Heart right ventricle (tissue), 16 donors: ENCODE results near the gene TBC1D19. TPM values are rescaled to one million over a fixed set of nuclear protein-coding genes. Genes with fewer than 3 reads are reported as not detected.
A peak's percentile ranks its signal among the peaks of the same experiment; 100 is the strongest.

Experiments
- ATAC-seq, 8 donors: fragments of 200-7000 bp; cut with Tn5 transposase; one replicate each; pipeline ENCODE4 v1.9.1; 2020; ENCODE audit warnings: mild to moderate bottlenecking in 8 of 8, moderate library complexity in 8 of 8, moderate number of reproducible peaks in 1 of 8
- DNase-seq, 2 donors: peaks; one replicate each; pipeline ENCODE4 v3.0.0-alpha.2; 2020
- H3K27ac ChIP-seq, 10 donors: fragments of 200-600 bp; sonication (generic) in 2 of 10; one replicate each; pipeline versions ENCODE4 v1.5.0 to v1.8.0; 2020 to 2022; ENCODE audit warnings: mild to moderate bottlenecking in 3 of 10
- H3K27me3 ChIP-seq, 7 donors: fragments of 200-600 bp; one replicate each; pipeline ENCODE4 v1.8.0; 2021 to 2022; ENCODE audit warnings: mild to moderate bottlenecking in 2 of 7
- H3K36me3 ChIP-seq, 9 donors: fragments of 200-600 bp; sonication (generic) in 1 of 9; one replicate each; pipeline versions ENCODE4 v1.5.0 to v1.8.0; 2020 to 2022; ENCODE audit warnings: mild to moderate bottlenecking in 2 of 9
- H3K4me1 ChIP-seq, 9 donors: fragments of 200-600 bp; sonication (generic) in 1 of 9; one replicate each; pipeline versions ENCODE4 v1.5.0 to v1.8.0; 2020 to 2022; ENCODE audit warnings: mild to moderate bottlenecking in 4 of 9
- H3K4me3 ChIP-seq, 10 donors: fragments of 200-600 bp; sonication (generic) in 2 of 10; one replicate each; pipeline versions ENCODE4 v1.5.0 to v1.8.0; 2020 to 2022; ENCODE audit warnings: mild to moderate bottlenecking in 7 of 10, moderate library complexity in 2 of 10
- H3K9me3 ChIP-seq, 11 donors: fragments of 200-600 bp in 10 of 11; sonication (generic) in 2 of 11; one replicate each; pipeline versions ENCODE4 v1.5.0 to v1.8.0; 2013 to 2022; ENCODE audit warnings: mild to moderate bottlenecking in 2 of 11, control low read depth in 1 of 11, moderate library complexity in 1 of 11
- WGBS, 2 donors: extraction: QIAGEN DNeasy Blood & Tissue Kit; methylation state at CpG; one replicate each; pipeline ENCODE4 v1.1.7; 2013; ENCODE audit warnings: inconsistent platforms in 1 of 2; 5-methylcytosine and 5-hydroxymethylcytosine counted together
- intact Hi-C, 10 donors: fragments of 100-400 bp; cut with DNase I; formaldehyde crosslinking; loops; one replicate each; pipeline versions ENCODE4 v1.11.1 to v1.14.2; 2022
- polyA plus RNA-seq, 2 donors: library from polyadenylated mRNA; stranded (reverse); fragments of 200-250 nt; gene quantifications; one replicate each; pipeline ENCODE4 v1.2.3, GENCODE V29; 2013
- total RNA-seq, 10 donors: library from RNA; stranded (reverse); fragmentation: NEBNext Ultra II Directional in 3 of 10; extraction: Animal tissue kit (Norgen Biotek cat#: 25700) in 3 of 10; gene quantifications; one replicate each; pipeline versions ENCODE4 v1.2.1 to v1.2.4, GENCODE V29; 2021 to 2023
- TF ChIP-seq, protein P1 (sequence below), 9 donors: fragments of 200-600 bp; sonication (generic) in 2 of 9; IDR thresholded peaks; one replicate each; pipeline versions ENCODE4 v1.5.0 to v1.8.0; 2021 to 2022; ENCODE audit warnings: antibody characterized with exemption in 9 of 9, mild to moderate bottlenecking in 5 of 9, moderate library complexity in 1 of 9
- donor health status: Arrhythmogenic right ventricular cardiomyopathy.
- donor health status: ischemic (EF 13 %, LVEDD 7.1; RV severe dilation, severe dysfunction).
- donor health status: healthy with polysubstance abuse.
- donor health status: DM: no; HTN: yes; CAD: no.
- donor health status: DM: no; HTN: no; CAD: no.
- donor health status: ischemic (EF 25% LVEDD 6.9; RV normal size, moderate dysfunction).
- donor health status: ischemic (EF 25% LVEDD 5.7; RV mildly dilated, moderate dysfunction).
- donor health status: healthy.
- donor health status: DM: yes; HTN: yes; CAD: no.
- donor health status: Ischemic cardiomyopathy.
- donor health status: ischemic (EF 35%, LVEDD 5.7; RV mildly dilated, moderate dysfunction).
- donor health status: nonischemic (EF 11% LVEDD 7.7; RV severe dilation, severe dysfunction).
- donor health status: DM: yes; HTN: yes; CAD: no.
- donor health status: PGD.
- donor health status: ischemic (EF 29% LVEDD 5.4; RV normal size, mild dysfunction).
- donor health status: nonischemic (EF 23%, LVEDD 6.1; RV moderate dilation, normal function).

Gene TBC1D19
- total and polyA plus RNA-seq, 12 donors = 1.6 to 10.7 (median 9.4) TPM

DNA sequence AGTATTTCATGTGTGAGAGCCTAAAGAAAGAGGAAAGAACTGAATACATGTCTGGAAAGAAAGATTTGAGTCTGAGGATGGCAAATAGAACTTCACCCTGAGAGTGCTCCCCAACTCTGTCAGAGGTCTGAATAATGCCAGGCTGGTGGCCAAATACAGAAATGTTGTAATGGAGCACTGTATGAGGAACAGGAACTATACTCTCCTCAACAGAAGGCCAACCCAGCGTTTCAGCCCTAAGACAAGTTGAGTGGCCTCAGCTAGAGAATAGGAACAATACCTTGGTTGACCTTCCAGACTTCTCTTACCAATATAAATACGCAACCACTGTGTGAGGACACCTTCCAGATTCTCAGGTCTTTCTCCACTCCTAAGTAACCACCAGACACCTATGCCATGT, 182.3 kb downstream of the TBC1D19 start:
- Histone ChIP-seq H3K36me3 (peaks cover 0 to 16% (median 0%) of the 10 kb centered on the region in 9 donors), H3K9me3 (no peaks in the 10 kb centered on the region), H3K27ac (no peak overlapping the region), H3K27me3 (no peaks in the 10 kb centered on the region), H3K4me3 (no peak overlapping the region), H3K4me1 (peaks cover 0 to 13% (median 0%) of the 10 kb centered on the region in 9 donors)
- WGBS, 2 donors = 92 to 95% methylated on average over 2 of the region's 2 CpGs
- TF ChIP-seq, protein P1, sequence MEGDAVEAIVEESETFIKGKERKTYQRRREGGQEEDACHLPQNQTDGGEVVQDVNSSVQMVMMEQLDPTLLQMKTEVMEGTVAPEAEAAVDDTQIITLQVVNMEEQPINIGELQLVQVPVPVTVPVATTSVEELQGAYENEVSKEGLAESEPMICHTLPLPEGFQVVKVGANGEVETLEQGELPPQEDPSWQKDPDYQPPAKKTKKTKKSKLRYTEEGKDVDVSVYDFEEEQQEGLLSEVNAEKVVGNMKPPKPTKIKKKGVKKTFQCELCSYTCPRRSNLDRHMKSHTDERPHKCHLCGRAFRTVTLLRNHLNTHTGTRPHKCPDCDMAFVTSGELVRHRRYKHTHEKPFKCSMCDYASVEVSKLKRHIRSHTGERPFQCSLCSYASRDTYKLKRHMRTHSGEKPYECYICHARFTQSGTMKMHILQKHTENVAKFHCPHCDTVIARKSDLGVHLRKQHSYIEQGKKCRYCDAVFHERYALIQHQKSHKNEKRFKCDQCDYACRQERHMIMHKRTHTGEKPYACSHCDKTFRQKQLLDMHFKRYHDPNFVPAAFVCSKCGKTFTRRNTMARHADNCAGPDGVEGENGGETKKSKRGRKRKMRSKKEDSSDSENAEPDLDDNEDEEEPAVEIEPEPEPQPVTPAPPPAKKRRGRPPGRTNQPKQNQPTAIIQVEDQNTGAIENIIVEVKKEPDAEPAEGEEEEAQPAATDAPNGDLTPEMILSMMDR (IDR thresholded peaks at IDR 0.05) = no peak
- ATAC-seq (peak in 1 of 8 donors; percentile 38), DNase-seq (no peak)
- intact Hi-C loops = no loop called here

DNA sequence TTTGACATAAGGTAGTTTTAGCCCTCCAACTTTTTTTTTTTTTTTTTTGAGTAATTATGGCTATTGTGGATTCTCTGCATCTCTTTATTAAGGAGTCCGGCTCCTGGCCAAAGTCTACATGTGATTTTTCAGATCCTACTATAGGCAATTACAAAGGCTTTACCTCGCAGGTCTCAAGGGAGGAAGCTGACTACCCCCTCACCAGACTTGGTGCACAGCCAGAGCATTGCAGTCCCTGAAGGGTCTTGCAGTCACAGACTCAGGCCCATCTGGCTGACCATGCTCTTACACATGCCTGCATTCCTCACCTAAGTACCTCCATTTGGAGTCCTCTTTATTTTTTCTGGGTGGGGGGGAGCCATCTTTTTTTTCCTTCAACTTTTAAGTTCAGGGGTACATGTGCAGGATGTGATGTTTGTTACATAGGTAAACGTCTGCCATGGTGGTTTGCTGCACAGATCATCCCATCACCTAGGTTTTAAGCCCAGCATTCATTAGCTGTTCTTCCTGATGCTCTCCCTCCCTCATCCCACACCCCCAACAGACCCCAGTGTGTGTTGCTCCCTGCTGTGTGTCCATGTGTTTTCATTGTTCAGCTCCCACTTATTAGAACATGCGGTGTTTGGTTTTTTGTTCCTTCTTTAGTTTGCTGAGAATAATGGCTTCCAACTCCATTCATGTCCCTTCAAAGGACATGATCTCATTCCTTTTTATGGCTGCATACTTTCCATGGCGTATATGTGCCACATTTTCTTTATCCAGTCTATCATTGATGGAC, 188.4 kb downstream of the TBC1D19 start:
- Histone ChIP-seq H3K36me3 (peaks cover 0 to 48% (median 3%) of the 10 kb centered on the region in 9 donors), H3K4me3 (no peak overlapping the region), H3K27me3 (no peaks in the 10 kb centered on the region), H3K4me1 (no peaks in the 10 kb centered on the region), H3K27ac (no peak overlapping the region), H3K9me3 (peaks cover 0 to 23% (median 8%) of the 10 kb centered on the region in 11 donors)
- DNase-seq = no peak
- intact Hi-C loops = no loop called here
- ATAC-seq = no peak
- 83 to 89% methylated on average over 5 of the region's 5 CpGs for WGBS, 2 donors
- TF ChIP-seq, protein P1 (IDR thresholded peaks at IDR 0.05) = no peak

DNA sequence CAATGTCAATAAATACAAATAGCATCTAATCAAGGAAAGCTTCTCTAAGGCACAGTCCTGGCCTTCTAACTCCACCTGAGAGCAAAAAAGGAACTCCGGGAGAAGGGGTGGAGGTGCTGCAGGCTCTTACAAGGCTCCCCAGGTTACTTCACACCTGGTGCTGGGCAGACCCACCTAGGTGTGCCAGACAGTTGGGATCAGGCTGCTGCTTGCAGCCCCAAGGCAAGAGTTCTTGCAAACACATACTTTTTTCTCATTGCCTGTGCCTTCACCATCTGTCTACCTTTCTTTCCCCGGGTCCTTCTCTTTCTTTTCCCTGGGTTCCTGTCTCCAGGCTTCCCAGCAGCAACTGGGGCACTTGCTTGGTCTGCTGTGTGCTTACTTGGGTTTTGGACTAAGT, 195.3 kb downstream of the TBC1D19 start:
- H3K27ac ChIP-seq = no peak overlapping the region
- 74 to 82% methylated on average over 2 of the region's 2 CpGs for WGBS, 2 donors
- H3K4me3 ChIP-seq = no peak overlapping the region

DNA sequence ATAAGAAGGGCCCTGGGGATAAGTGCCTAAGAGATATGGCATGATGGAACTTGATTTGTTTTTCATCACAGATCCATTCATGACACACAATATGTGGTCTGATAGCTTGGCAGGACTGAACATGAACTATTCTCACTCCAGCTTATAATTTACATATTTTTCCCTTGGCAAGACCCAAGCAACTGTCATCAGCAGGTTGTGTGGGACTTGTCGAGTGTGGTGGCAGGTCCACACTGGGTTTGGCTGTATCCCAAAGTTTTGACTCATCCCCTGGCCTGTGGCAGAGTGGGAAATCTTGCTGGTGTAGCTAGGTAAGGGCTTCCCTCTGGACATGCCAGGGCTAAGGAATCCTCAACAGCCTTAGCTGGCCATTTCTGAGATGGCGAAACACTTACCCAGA, 195.8 kb downstream of the TBC1D19 start:
- H3K36me3 ChIP-seq = peaks cover 0 to 9% (median 0%) of the 10 kb centered on the region in 9 donors
- no peaks in the 10 kb centered on the region for H3K27me3 ChIP-seq
- no peak overlapping the region for H3K4me3 ChIP-seq
- no peak overlapping the region for H3K27ac ChIP-seq
- peaks cover 0 to 37% (median 18%) of the 10 kb centered on the region in 9 donors for H3K4me1 ChIP-seq
- H3K9me3 ChIP-seq = peaks cover 0 to 5% (median 0%) of the 10 kb centered on the region in 11 donors
- ATAC-seq (peak; percentile 29 to 98 (median 87)), DNase-seq (peak in 1 of 2 donors; percentile 33)
- TF ChIP-seq, protein P1 (IDR thresholded peaks at IDR 0.05) = no peak
- 60 to 61% methylated on average over 2 of the region's 2 CpGs for WGBS, 2 donors
- intact Hi-C loops = loop anchor here in 5 of 10 donors (10.0 kb wide), 2 partner anchors 225 to 235 kb away; no protein-coding TSS in a partner anchor

More for the DNA sequence above, 195.3 kb downstream of the TBC1D19 start:
- Histone ChIP-seq H3K27me3 (no peaks in the 10 kb centered on the region), H3K4me1 (peaks cover 0 to 37% (median 18%) of the 10 kb centered on the region in 9 donors), H3K36me3 (peaks cover 0 to 14% (median 0%) of the 10 kb centered on the region in 9 donors), H3K9me3 (peaks cover 0 to 9% (median 1%) of the 10 kb centered on the region in 11 donors)
- ATAC-seq (no peak), DNase-seq (no peak)
- intact Hi-C loops = no loop called here
- TF ChIP-seq, protein P1 (IDR thresholded peaks at IDR 0.05) = no peak
